Spleen (tissue), 11 donors: ENCODE data around the gene CHPF. TPM values are rescaled to one million over a fixed set of nuclear protein-coding genes. Genes with fewer than 3 reads are reported as not detected.

Experiments
- DNase-seq: peaks from one replicate; pipeline ENCODE4 v3.0.0-alpha.2; 2020
- H3K27ac ChIP-seq, 8 donors: fragments of 200-600 bp; sonication (generic) in 7 of 8; 1 replicate in 4 of 8; 2 replicates in 4 of 8; pipeline versions ENCODE4 v1.5.0 to v1.8.0; 2016 to 2021; ENCODE audit warnings: inconsistent platforms in 4 of 8, mild to moderate bottlenecking in 4 of 8, moderate library complexity in 1 of 8
- H3K27me3 ChIP-seq, 7 donors: fragments of 200-600 bp; sonication (generic) in 6 of 7; replicated peaks in 1 of 7; 1 replicate in 4 of 7; 2 replicates in 3 of 7; pipeline versions ENCODE4 v1.5.0 to v1.8.0; 2016 to 2021; ENCODE audit warnings: inconsistent platforms in 3 of 7, mild to moderate bottlenecking in 1 of 7
- H3K36me3 ChIP-seq, 6 donors: fragments of 200-600 bp; sonication (generic) in 5 of 6; 1 replicate in 4 of 6; 2 replicates in 2 of 6; pipeline versions ENCODE4 v1.5.0 to v1.8.0; 2016 to 2021; ENCODE audit warnings: inconsistent platforms in 2 of 6
- H3K4me1 ChIP-seq, 6 donors: fragments of 200-600 bp; sonication (generic) in 5 of 6; 1 replicate in 3 of 6; 2 replicates in 3 of 6; pipeline versions ENCODE4 v1.5.0 to v1.8.0; 2016 to 2021; ENCODE audit warnings: inconsistent platforms in 3 of 6
- H3K4me3 ChIP-seq, 8 donors: fragments of 200-600 bp; sonication (generic) in 7 of 8; 1 replicate in 4 of 8; 2 replicates in 4 of 8; pipeline versions ENCODE4 v1.5.0 to v1.8.0; 2016 to 2021; ENCODE audit warnings: inconsistent platforms in 4 of 8, mild to moderate bottlenecking in 4 of 8, moderate library complexity in 2 of 8
- H3K9me3 ChIP-seq, 8 donors: fragments of 200-600 bp; sonication (generic) in 7 of 8; 1 replicate in 4 of 8; 2 replicates in 4 of 8; pipeline versions ENCODE4 v1.5.0 to v1.8.0; 2016 to 2021; ENCODE audit warnings: inconsistent platforms in 4 of 8
- CTCF ChIP-seq, 11 experiments: fragments of 200-600 bp in 7 of 11; fragments of 450-650 bp in 4 of 11; sonication (generic) in 4 of 11; IDR thresholded peaks in 8 of 11; conservative IDR thresholded peaks in 3 of 11; 1 replicate in 7 of 11; 2 replicates in 4 of 11; pipeline versions ENCODE4 v1.4.0 to v1.8.0; 2016 to 2021; ENCODE audit warnings: antibody characterized with exemption in 11 of 11, inconsistent platforms in 4 of 11, mild to moderate bottlenecking in 1 of 11
- POLR2A ChIP-seq, 3 donors: fragments of 450-650 bp; IDR thresholded peaks; one replicate each; pipeline ENCODE4 v1.5.1; 2017; ENCODE audit warnings: antibody characterized with exemption in 3 of 3, mild to moderate bottlenecking in 1 of 3
- POLR2AphosphoS5 ChIP-seq, 3 donors: sonication (generic); formaldehyde crosslinking; IDR thresholded peaks; one replicate each; pipeline ENCODE4 v1.5.1; 2017; ENCODE audit warnings: antibody characterized with exemption in 3 of 3
- WGBS, 5 donors: extraction: QIAGEN DNeasy Blood & Tissue Kit in 3 of 5; methylation state at CpG; one replicate each; pipeline versions ENCODE4 v1.1.5 to v1.1.7; 2013 to 2018; 5-methylcytosine and 5-hydroxymethylcytosine counted together
- intact Hi-C: fragments of 100-400 bp; cut with DNase I; formaldehyde crosslinking; loops from one replicate; pipeline ENCODE4 v1.15.0; 2023; ENCODE audit warnings: low total_unique reads
- polyA plus RNA-seq, 3 donors: library from polyadenylated mRNA; stranded (reverse); fragments of 200-250 nt; gene quantifications; one replicate each; pipeline ENCODE4 v1.2.1, GENCODE V29; 2013
- total RNA-seq, 7 donors: library from RNA; depleted of rRNA in 3 of 7; stranded (reverse); fragments of >200 nt in 3 of 7; fragmentation: NEBNext Ultra II Directional in 4 of 7; extraction: Animal tissue kit (Norgen Biotek cat#: 25700) in 4 of 7; gene quantifications; one replicate each; pipeline versions ENCODE4 v1.1.0 to v1.2.1, GENCODE V29; 2016 to 2021
- donor health status: healthy with polysubstance abuse.
- donor health status: DM: no; HTN: no; CAD: no; lungs with moderate emphysema.
- donor health status: DM: no; HTN: no; CAD: no.
- donor health status: Bipolar disorder and iron deficiency.
- donor health status: healthy.
- donor health status: DM: no; HTN: no; CAD: no.
- donor health status: DM: yes; HTN: yes; CAD: no.

CHPF gene
- total and polyA plus RNA-seq, 10 donors: 2.8 to 26.2 (median 13.2) TPM

- DNase-seq: no peak
- Histone ChIP-seq H3K36me3 (no peaks in the 10 kb centered on the region), H3K4me1 (peaks cover 0 to 7% (median 5%) of the 10 kb centered on the region in 6 donors), H3K9me3 (no peaks in the 10 kb centered on the region), H3K27me3 (peaks cover 0 to 32% (median 0%) of the 10 kb centered on the region in 7 donors), H3K4me3 (no peak overlapping the region), H3K27ac (no peak overlapping the region)
- intact Hi-C loops: no loop called here
- TF ChIP-seq POLR2A (IDR thresholded peaks at IDR 0.05) (no peak), CTCF (IDR thresholded peaks at IDR 0.05 in 8 of 11, conservative IDR thresholded peaks at IDR 0.05 in 3 of 11) (peak in 8 of 11 experiments; percentile 10 to 84 (median 80)), POLR2AphosphoS5 (IDR thresholded peaks at IDR 0.05) (no peak)
- WGBS, 5 donors: 23 to 37% (median 30%) methylated on average over 6 to 8 of the region's 8 CpGs
These were observed 16.7 kb upstream of the CHPF start for GRCh38 chr2:219560037-219560892.

GRCh38 chr2:219559156-219559915 lies 15.7 kb upstream of the CHPF start:
- H3K36me3 ChIP-seq: no peaks in the 10 kb centered on the region
- H3K9me3 ChIP-seq: no peaks in the 10 kb centered on the region
- no peak overlapping the region for H3K4me3 ChIP-seq
- peaks cover 0 to 7% (median 5%) of the 10 kb centered on the region in 6 donors for H3K4me1 ChIP-seq
- 86 to 94% (median 90%) methylated on average over 19 to 20 of the region's 20 CpGs for WGBS, 5 donors
- TF ChIP-seq CTCF (IDR thresholded peaks at IDR 0.05 in 8 of 11, conservative IDR thresholded peaks at IDR 0.05 in 3 of 11): no peak
- DNase-seq: no peak
- H3K27me3 ChIP-seq: peaks cover 0 to 42% (median 0%) of the 10 kb centered on the region in 7 donors
- no peak overlapping the region for H3K27ac ChIP-seq
- intact Hi-C loops: no loop called here

GRCh38 chr2:219557791-219558785 lies 14.5 kb upstream of the CHPF start:
- H3K4me3 ChIP-seq: no peak overlapping the region
- H3K27ac ChIP-seq: no peak overlapping the region
- DNase-seq: peak; percentile 74
- peaks cover 2 to 10% (median 7%) of the 10 kb centered on the region in 6 donors for H3K4me1 ChIP-seq
- H3K27me3 ChIP-seq: peaks cover 0 to 54% (median 10%) of the 10 kb centered on the region in 7 donors
- TF ChIP-seq CTCF (IDR thresholded peaks at IDR 0.05 in 8 of 11, conservative IDR thresholded peaks at IDR 0.05 in 3 of 11) (no peak), POLR2AphosphoS5 (IDR thresholded peaks at IDR 0.05) (no peak), POLR2A (IDR thresholded peaks at IDR 0.05) (no peak)
- H3K9me3 ChIP-seq: no peaks in the 10 kb centered on the region
- 73 to 96% (median 92%) methylated on average over 2 to 25 of the region's 25 CpGs for WGBS, 5 donors
- intact Hi-C loops: no loop called here
- H3K36me3 ChIP-seq: no peaks in the 10 kb centered on the region
